GM19455 (cell line): Measurements from ENCODE around the gene CCT5.
A peak's percentile ranks its signal among the peaks of the same experiment; 100 is the strongest.
"Not testable (repeated sequence)": the region's sequence is repeated elsewhere in the genome, so short reads cannot be mapped to it uniquely, and the experiment has no call there.

Source experiments
- ATAC-seq: cut with Tn5 transposase; IDR thresholded peaks from one replicate; pipeline ENCODE4 v1.9.1; 2021; ENCODE audit not compliant: unreplicated experiment

Gene CCT5

DNA sequence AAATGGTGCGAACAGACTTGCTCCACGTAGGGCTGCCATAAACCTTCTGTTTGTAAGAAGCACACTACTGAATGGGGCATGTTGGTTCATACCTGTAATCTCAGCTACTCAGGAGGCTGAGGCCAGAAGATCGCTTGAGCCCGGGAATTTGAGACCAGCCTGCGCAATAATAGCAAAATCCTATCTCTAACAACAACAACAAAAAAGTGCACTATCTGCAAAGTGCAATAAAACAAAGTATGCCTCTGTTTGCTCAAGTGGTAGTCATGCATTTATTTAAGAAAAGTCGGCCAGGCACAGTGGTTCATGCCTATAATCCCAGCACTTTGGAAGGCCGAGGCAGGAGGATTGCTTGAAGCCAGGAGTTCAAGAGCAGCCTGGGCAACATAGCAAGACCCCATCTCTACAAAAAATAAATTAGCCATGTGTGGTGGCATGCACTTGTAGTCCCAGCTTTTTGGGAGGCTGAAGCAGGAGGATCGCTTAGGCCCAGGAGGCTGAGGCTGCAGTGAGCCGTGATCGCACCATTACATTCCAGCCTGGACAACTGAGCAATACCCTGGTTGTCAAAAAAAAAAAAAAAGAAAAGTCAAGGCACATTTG, 5.6 kb upstream of the CCT5 start:
- ATAC-seq: no peak

DNA sequence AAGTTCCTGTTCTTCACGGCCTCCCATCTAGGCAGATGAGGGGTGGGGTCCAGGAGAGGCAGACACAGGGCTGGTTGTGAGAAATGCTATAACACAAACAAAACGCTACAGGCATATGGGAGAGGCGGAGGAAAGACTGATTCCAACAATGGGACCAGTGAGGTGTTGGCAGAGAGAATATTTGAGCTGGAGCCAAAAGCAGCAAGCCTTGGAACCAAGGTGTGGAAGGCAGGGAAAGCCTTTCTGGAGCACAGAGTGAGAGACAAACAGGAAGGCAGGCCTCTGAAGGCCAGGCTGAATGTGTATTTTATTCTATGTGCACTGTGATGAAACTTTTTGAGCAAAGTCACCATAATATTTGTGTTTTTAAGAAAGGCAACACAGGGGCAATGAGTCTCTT, 3.3 kb upstream of the CCT5 start:
- no peak for ATAC-seq

DNA sequence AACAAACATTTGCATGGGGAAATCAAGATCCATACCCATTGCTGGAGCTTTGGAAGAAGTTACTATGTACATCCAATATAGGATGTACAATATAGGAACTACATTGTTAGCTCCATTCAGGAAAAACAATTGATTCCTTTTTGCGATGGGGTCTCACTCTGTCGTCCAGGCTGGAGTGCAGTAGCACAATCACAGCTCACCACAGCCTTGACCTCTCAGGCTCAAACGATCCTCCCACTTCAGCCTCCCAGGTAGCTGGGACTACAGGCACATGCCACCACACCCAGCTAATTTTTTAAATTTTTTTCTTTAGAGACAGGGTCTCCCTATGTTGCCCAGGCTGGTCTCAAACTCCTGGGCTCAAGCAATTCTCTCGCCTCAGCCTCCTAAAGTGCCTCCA, 2.9 kb upstream of the CCT5 start:
- ATAC-seq: not testable (repeated sequence)

DNA sequence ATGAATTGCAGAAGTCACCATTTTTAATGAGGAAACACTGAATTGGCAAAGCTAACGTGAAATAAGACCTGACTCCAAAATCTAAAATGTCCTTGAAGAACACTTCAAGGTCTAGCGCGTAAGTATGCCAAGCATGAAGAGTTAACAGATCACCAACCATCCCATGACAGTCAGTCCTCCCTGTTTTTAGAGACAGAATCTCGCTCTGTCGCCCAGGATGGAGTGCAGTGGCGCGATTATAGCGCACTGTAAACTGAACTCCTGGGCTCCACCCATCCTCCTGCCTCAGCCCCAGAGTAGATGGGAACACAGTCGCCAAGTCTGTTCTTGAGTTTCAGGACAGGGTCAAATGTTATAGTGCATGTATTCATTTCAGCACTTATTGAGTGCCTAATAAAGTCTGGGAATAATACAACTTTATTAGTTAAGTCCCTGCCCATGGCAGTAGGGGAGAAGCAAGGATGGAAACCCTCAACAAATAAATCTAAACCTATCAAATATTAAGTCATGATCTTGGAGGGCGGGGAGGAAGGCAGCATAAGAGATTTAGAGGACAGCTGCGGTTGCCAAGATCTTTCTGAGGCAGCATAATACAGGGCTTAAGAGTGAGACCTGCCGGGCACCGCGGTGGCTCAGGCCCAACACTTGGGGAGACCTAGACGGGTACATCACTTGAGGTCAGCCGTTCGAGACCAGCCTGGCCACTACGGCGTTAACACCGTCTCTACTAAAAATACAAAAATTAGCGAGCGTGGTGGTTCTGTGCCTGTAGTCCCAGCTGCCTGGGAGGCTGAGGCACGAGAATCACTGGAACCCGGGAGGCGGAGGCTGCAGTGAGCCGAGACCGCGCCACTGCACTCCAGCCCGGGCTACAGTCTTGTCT, 1.5 kb upstream of the CCT5 start:
- peak; percentile 9 for ATAC-seq

DNA sequence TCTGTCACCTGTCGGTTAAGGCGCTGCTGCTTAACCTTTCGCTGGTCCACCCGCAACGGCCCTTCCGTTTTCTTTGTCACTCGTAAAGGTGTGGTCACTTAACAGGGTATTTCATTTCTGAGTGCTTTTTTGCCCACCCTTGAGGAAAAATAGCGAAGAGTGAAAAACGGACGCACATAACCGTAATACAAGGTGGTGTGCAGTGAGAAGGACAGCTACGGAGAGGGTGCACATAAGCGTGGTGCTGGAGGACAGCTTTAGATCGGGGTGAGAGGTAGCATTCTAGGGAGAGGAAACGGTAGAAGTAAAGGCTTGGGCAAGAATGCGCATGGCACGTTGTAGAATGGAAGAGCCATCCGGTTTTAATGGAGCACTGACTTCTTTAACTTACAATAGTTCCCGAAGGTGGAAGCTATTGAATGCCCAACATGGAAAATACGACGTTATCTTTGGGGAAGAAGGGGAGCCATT, 761 bp downstream of the CCT5 start:
- ATAC-seq: peak; percentile 8

DNA sequence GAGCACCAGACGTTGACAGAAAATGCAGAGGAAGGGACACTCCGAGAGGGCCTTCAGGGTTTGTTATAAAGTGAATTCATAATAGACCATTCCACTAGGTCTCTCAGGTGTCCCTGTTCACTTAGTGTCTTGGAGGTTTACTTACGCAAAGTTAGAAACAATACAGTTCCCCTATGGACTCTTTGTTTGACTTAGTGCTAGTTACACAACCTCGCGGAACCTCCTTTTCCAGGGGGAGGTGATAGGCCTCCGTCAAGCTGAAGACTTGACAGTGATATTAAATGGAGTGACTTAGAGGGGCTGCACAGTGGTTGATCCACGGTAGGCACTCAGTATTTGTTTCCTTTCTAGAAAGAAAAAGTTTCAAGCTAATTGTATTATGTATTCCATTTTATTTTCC, 1.3 kb downstream of the CCT5 start:
- ATAC-seq: no peak

DNA sequence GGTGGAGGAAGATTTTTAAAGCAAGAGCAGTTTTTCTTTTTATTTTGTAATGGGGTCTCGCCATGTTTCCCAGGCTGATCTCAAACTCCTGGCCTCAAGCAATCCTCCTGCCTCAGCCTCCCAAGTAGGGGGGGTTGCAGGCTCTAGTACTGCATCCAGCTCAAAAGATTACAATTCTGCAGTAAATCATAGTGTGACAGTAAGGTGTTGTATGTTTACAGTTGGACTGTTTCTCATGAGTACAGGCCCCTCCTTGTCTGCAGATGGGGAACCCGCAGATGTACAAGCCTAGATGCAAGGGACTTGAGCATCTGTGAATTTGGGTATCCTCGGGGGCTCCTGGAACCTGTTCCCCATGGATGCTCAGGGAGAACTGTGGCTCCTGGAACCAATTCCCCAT, 3.3 kb downstream of the CCT5 start:
- no peak for ATAC-seq

DNA sequence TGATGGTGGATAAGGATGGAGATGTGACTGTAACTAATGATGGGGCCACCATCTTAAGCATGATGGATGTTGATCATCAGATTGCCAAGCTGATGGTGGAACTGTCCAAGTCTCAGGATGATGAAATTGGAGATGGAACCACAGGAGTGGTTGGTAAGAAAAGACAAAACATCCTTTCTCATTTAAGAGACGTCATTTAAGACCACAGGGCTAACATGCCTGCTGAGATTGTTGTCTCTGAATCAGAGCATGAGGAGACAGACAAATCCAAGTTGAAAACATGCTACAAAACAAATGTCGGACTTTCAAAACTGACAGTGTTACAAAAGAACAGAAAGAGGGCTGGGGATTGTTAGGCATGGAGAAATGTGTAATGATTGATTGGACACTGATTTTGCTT, 4.6 kb downstream of the CCT5 start:
- no peak for ATAC-seq

DNA sequence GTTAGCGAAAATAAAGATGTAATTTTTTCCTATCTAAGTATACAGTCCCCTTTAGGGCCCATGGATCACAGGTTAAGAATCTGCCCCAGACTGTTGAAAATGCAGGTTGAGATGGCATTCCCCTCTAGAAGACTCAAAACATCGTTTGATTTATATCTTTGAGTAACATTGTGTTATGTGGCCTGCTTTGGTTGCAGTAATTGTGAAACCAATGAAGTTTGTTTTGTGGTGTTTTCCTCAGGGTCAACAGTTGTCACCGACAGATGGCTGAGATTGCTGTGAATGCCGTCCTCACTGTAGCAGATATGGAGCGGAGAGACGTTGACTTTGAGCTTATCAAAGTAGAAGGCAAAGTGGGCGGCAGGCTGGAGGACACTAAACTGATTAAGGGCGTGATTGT, 7.8 kb downstream of the CCT5 start:
- ATAC-seq: no peak

DNA sequence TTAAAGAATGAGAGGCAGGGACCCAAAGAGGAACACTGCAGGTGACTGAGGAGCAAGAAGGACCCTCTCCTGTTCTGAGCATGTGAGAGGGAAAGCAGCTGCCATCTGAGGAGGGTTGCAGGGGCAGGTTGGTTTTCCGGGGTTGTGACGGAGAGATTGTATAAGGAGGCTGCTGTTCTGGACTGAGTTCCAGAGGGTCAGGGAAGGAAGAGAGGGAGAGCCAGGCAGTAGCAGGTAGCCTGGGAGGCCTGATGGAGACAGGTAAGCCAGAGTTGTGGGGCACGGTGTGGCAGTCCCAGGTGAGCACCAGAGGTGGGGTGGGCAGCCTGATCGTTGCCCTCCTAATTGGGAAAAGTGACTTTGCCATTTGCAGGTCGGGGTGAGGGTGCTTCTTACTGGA, 9.8 kb downstream of the CCT5 start:
- ATAC-seq: no peak

DNA sequence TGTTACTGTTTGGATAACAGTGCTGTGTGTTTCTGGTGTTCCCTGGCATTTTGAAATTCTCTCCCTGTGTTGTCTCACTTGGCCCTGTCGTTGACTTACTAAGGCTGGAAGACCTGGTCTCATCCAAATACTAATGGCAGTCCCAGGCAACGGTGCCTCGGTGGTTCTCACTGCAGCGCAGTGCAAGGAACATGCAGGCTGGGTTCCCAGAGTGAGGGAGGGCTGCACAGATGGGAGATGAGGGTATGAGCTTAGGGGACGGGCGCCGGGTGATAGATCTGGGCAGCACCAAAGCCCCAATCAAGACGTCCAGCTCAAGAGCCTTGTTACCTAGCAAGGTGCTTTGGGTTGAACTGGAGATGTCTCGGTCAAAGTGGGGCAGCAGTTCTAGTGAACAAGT, 11.0 kb downstream of the CCT5 start:
- no peak for ATAC-seq

DNA sequence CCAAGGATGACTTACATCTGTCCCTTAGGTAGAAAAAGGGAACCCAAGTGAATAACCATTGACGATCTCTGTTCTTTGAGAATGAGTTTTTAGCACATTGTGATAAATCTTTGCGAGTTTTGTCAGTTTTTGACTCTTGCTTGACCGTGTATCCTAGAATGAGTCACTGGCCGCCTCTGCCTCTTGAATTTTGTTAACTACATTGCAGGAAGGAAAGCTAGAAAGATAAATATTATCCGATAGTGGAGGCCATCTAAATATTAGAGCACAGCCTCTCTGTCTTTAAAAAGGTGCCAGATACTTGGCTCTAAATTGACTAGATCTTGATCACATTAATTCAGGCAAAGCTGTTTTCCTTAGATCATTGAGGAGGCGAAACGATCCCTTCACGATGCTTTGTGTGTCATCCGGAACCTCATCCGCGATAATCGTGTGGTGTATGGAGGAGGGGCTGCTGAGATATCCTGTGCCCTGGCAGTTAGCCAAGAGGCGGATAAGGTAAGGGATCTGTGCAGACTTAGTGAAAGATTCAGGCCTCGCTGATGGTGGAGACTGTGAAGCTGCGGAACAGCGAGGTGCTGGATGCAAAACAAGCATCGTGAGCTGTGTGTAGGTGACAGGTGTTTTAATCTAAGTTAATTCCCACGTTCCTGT, 12.2 kb downstream of the CCT5 start:
- no peak for ATAC-seq

DNA sequence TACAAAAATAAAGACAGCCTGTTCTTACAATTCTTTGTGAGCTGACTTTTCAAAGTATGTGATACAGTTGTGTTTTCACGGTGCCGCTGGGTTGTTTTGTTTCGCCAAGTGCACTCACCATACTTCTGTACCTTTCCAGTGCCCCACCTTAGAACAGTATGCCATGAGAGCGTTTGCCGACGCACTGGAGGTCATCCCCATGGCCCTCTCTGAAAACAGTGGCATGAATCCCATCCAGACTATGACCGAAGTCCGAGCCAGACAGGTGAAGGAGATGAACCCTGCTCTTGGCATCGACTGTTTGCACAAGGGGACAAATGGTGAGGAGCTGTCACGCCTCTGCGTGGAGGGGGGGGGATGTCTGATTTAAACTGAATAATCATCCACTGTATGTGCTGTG, 12.9 kb downstream of the CCT5 start:
- no peak for ATAC-seq

DNA sequence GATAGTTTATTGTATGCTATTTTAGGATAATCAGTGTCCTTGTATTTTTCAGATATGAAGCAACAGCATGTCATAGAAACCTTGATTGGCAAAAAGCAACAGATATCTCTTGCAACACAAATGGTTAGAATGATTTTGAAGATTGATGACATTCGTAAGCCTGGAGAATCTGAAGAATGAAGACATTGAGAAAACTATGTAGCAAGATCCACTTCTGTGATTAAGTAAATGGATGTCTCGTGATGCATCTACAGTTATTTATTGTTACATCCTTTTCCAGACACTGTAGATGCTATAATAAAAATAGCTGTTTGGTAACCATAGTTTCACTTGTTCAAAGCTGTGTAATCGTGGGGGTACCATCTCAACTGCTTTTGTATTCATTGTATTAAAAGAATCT, 14.5 kb downstream of the CCT5 start:
- ATAC-seq: no peak

DNA sequence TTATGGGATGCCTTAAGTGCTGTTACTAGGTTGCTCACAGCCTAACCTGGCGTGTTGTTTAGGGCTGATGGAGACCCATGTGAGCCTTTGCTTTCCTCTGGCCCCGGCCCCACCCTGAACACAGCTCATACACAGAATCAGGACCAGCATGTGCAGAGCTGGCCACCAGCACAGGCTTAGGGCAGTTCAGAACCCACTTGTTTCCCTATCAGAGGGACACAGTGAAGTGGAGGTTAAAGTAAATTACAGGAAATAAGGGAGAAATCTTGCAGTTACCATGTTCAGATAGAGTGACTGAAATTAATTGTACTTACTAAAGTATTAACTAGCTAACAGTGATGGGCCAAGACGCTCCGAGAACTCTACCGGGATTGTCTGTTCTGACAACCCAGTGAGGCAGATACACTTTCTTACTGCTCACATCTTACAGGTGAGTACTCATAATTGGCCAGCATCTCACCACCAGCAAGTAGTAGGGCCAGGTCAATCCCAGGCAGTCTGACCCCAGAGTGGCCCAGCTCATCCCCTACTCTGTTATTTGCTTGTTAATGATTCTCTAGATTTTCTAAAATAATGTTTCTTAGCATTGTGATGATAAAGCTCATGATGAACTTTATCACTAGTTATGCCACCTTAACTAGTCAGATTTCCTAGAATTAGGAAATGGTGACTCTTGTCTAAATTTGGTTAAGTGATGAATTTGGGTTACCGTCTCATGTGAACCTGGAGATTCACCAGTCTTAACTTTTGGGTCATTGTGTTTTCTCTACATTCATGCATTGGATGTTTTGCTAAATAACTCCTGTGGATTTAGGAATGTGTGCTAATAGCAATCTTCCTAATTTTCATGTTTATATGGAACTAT, 15.4 kb downstream of the CCT5 start:
- no peak for ATAC-seq

DNA sequence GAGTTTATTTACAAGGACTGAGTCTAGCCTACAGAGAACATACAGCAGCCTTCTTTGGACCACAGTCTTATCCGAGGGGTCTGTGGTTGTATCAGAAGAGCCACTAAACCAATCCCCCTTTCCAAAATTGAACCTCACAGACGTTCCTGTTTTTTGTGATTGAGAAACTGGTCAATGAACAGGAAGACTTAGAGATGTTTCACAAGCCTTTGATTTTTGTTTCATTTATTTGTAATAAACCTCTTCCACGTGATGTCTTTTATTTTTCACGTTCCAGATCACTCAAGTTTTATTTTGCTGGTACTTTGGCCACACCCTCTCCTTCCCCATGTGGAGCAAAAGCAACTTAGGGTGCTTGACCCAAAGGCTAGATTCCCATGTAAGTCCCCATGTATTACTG, 16.1 kb downstream of the CCT5 start:
- ATAC-seq: no peak

DNA sequence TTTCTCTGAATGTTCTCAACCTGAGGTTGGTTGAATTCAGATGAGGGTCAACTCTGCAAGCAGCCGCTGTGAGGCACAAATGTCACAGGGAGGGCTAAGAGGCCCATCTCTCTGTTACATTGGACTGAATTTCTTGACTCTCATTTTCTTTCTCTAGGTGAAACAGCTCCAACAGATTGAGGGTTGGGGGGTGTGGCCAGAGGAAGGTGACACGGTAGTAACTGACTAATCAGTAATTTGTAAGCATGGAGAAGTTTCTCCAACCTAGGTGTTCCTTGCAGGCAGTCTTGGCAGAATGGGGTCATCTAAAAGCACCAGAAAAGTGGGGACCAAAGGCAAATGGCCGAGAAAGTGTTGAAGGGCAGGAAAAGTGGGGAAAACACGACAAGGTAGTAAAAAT, 16.8 kb downstream of the CCT5 start:
- ATAC-seq: no peak

DNA sequence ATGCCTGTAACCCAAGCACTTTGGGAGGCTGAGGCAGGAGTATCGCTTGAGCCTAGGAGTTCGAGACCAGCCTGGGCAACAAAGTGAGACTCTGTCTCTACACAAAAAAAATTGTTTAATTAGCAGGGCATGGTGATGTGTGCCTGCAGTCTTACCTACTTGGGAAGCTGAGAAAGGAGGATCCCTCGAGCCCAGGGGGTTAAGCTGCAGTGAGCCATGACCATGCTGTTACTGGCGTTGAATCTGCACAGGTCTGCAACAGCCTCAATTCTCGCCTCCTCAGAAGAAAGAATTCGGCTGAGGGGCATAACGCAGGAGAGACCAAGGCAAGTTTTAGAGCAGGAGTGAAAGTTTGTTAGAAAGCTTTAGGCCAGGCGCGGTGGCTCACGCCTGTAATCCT, 18.0 kb downstream of the CCT5 start:
- no peak for ATAC-seq

DNA sequence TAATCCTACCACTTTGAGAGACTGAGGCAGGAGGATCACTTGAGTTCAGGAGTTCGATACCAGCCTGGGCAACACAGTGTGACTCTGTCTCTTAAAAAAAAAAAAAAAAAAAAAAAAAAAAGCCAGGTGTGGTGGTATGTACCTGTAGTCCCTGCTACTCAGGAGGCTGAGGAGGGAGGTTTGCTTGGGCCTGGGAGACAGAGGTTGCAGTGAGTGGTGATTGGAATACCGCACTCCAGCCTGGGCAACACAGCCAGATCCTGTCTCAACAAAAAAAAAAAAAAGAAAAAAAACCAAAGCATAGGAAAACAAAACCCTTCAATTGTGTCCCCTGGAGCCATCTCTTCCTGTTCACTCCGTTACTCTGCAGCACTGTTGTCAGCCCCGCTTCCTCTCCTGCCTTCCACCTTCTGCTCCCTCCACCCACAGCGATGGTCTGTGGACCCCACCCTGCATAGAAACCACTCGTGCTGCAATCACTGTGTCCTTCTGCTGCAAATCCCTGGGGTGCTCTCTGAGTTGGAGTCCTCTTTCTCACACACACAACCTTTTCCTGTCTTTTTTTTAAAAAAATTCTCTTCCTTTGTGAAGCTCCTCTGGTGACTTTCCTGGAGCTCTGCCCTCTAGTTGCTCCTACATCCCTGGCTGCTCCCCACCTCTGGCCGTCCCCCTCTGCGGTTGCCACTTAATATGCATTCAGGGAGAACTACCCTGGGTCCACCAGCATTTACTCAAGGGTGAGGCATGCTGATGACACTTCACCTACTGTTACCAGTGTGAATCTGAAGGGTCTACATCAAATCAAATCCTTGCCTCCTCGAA, 22.2 kb downstream of the CCT5 start:
- no peak for ATAC-seq

DNA sequence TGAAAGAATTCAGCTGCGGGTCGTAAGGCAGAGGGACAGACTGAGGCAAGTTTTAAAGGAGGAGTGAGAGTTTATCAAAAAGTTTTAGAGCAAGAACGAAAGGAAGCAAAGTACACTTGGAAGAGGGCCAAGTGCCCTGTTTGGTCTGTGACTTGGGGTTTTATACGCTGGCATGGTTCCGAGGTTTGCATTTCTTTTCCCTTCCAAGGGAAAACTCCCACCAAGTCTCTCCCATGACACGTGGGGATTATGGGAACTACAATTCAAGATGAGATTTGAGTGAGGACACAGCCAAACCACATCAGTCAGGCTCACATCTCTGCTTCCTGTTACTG, 22.8 kb downstream of the CCT5 start:
- ATAC-seq: not testable (repeated sequence)
